ENCODE measurements around the gene HUNK.

GRCh38 chr21:32015461-32016139 lies 142.8 kb downstream of the HUNK start:
- TF ChIP-seq CTCF (conservative IDR thresholded peaks at IDR 0.05; ENCODE audit: low read depth, low read length) (no peak), EZH2 (IDR thresholded peaks at IDR 0.05; ENCODE audit: borderline replicate concordance, low read depth, low read length, poor library complexity, severe bottlenecking) (no peak)
